HepG2 (cell line): ENCODE measurements around the gene LDAH. TPM values are rescaled to one million over a fixed set of nuclear protein-coding genes. Genes with fewer than 3 reads are reported as not detected.

ENCODE experiments used
- ATRX ChIP-seq: sonication (generic); formaldehyde crosslinking; IDR thresholded peaks from 2 replicates; pipeline ENCODE4 v1.4.0; 2020; ENCODE audit warnings: missing genetic modification reagents, borderline replicate concordance
- CBX5 ChIP-seq: sonication (generic); formaldehyde crosslinking; IDR thresholded peaks from 2 replicates; pipeline ENCODE4 v1.4.0; 2020; ENCODE audit warnings: missing genetic modification reagents, borderline replicate concordance
- FOXM1 ChIP-seq: sonication (generic); formaldehyde crosslinking; IDR thresholded peaks from 2 replicates; pipeline ENCODE4 v1.5.0; 2020; ENCODE audit warnings: missing genetic modification reagents
- MAFK ChIP-seq, 2 experiments: IDR thresholded peaks in 1 of 2; conservative IDR thresholded peaks in 1 of 2; 2 replicates each; pipeline ENCODE4 v1.6.1; 2011; ENCODE audit warnings: improper control_type of control experiment in 2 of 2, low read length in 2 of 2
- MXI1 ChIP-seq: IDR thresholded peaks from 3 replicates; pipeline ENCODE4 v1.6.1; 2012; ENCODE audit warnings: low read depth, low read length, inconsistent platforms, borderline replicate concordance
- NAIF1 ChIP-seq: sonication (generic); formaldehyde crosslinking; IDR thresholded peaks from 2 replicates; pipeline ENCODE4 v1.5.0; 2020; ENCODE audit warnings: mild to moderate bottlenecking, missing genetic modification reagents, borderline replicate concordance
- REL ChIP-seq: sonication (generic); formaldehyde crosslinking; conservative IDR thresholded peaks from 2 replicates; pipeline ENCODE4 v1.8.0; 2022; ENCODE audit warnings: mild to moderate bottlenecking, missing genetic modification reagents, moderate library complexity
- STAG1 ChIP-seq: sonication (generic); formaldehyde crosslinking; IDR thresholded peaks from 2 replicates; pipeline ENCODE4 v1.4.0; 2020; ENCODE audit warnings: missing genetic modification reagents
- TP53 ChIP-seq: sonication (generic); formaldehyde crosslinking; conservative IDR thresholded peaks from 2 replicates; pipeline ENCODE4 v1.4.0; 2020; ENCODE audit warnings: missing genetic modification reagents
- ZBTB20 ChIP-seq: sonication (generic); formaldehyde crosslinking; IDR thresholded peaks from 2 replicates; pipeline ENCODE4 v1.8.1; 2023; ENCODE audit warnings: missing genetic modification reagents, low read depth, mild to moderate bottlenecking, borderline replicate concordance
- ZNF354B ChIP-seq: sonication (generic); formaldehyde crosslinking; IDR thresholded peaks from 2 replicates; pipeline ENCODE4 v1.8.0; 2022; ENCODE audit warnings: mild to moderate bottlenecking, missing genetic modification reagents
- ZNF451 ChIP-seq: sonication (generic); formaldehyde crosslinking; IDR thresholded peaks from 2 replicates; pipeline ENCODE4 v1.5.0; 2020; ENCODE audit warnings: mild to moderate bottlenecking, missing genetic modification reagents
- ZNF747 ChIP-seq: sonication (generic); formaldehyde crosslinking; IDR thresholded peaks from 2 replicates; pipeline ENCODE4 v1.8.1; 2023; ENCODE audit warnings: missing genetic modification reagents, mild to moderate bottlenecking, borderline replicate concordance
- ZSCAN22 ChIP-seq: sonication (generic); formaldehyde crosslinking; IDR thresholded peaks from 2 replicates; pipeline ENCODE4 v1.4.0; 2020; ENCODE audit warnings: mild to moderate bottlenecking, missing genetic modification reagents
- polyA plus RNA-seq, 8 experiments: library from polyadenylated mRNA; depleted of rRNA in 3 of 8; stranded (reverse) in 7 of 8; unstranded in 1 of 8; fragments of >200 nt; fragmentation: Illumina TruSeq in 4 of 8; extraction: Trizol in 4 of 8; gene quantifications; 2 replicates each; pipeline versions ENCODE4 v1.2.1 to v1.2.3, GENCODE V29; 2011 to 2016; ENCODE audit warnings: low read depth in 4 of 8, missing spikeins in 1 of 8, mixed read lengths in 1 of 8; ENCODE audit not compliant: insufficient read depth in 1 of 8
- total RNA-seq, 5 experiments: library from RNA; depleted of rRNA; stranded (reverse); fragments of >200 nt; fragmentation: Illumina TruSeq; extraction: Trizol; gene quantifications; 2 replicates each; pipeline ENCODE4 v1.2.3, GENCODE V29; 2016; ENCODE audit warnings: low read depth in 1 of 5
- TF ChIP-seq, protein P1 (sequence below): sonication (generic); formaldehyde crosslinking; IDR thresholded peaks from 2 replicates; pipeline ENCODE4 v1.4.0; 2020; ENCODE audit warnings: missing genetic modification reagents
- TF ChIP-seq, protein P2 (sequence below): sonication (generic); formaldehyde crosslinking; IDR thresholded peaks from 2 replicates; pipeline ENCODE4 v1.5.1; 2020; ENCODE audit warnings: mild to moderate bottlenecking, missing genetic modification reagents, moderate library complexity
- TF ChIP-seq, protein P3 (sequence below): sonication (generic); IDR thresholded peaks from 2 replicates; pipeline ENCODE4 v1.6.1; 2016; ENCODE audit warnings: low read depth, borderline replicate concordance
- TF ChIP-seq, protein P4 (sequence below): sonication (generic); formaldehyde crosslinking; IDR thresholded peaks from 2 replicates; pipeline ENCODE4 v1.5.0; 2020; ENCODE audit warnings: missing genetic modification reagents
- TF ChIP-seq, protein P5 (sequence below): sonication (generic); formaldehyde crosslinking; IDR thresholded peaks from 2 replicates; pipeline ENCODE4 v1.5.1; 2020; ENCODE audit warnings: missing genetic modification reagents, mild to moderate bottlenecking, borderline replicate concordance

Gene LDAH
- total and polyA plus RNA-seq, 2 of the 13 experiments (the other 11 are each of a cell fraction or from before 2014, with no cell fraction given): 28.8 to 46.2 TPM

DNA sequence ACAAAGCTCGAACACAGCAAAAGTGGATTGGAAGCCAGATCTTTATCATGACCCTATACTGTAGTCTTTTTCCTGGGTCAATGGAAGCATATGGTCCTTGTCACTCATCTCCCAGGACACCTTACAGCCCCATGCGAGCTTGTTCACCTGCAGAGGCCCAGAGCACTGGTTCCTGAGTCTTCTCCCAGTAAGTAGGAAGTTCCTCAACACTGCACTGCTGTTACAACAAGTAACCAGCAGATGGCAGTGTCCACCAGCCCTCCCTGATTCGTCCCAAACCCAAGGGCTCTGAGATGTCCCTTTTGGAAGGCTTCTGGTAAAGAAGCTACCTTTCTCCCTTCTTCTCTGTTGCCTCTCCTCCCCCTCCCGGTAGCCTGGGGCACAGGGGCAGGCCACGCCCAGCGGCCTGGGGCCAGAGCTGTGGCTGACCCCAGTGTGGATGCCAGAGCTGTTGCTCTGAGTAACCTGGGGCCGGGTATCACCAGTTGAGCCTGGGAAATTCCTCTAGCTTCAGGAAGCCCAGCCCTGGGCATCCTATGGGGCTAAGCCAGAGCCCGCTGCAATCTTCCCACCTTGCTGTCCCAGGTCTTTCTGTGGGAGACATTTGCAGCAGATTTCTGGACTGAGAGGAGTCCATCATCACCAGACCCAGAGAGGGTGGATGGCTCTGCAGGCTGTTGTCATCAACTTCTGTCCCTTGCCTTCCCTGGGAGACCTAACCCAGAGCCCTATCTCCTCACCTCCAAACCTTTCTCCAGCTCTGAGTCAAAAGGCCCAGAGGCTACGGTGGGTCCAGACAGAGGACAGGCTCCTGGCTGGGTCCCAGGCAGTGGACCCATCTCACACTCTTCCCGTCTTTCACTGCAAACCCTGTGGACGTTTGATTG lies 161.2 kb downstream of the LDAH start (continued):
- TF ChIP-seq, protein P1, sequence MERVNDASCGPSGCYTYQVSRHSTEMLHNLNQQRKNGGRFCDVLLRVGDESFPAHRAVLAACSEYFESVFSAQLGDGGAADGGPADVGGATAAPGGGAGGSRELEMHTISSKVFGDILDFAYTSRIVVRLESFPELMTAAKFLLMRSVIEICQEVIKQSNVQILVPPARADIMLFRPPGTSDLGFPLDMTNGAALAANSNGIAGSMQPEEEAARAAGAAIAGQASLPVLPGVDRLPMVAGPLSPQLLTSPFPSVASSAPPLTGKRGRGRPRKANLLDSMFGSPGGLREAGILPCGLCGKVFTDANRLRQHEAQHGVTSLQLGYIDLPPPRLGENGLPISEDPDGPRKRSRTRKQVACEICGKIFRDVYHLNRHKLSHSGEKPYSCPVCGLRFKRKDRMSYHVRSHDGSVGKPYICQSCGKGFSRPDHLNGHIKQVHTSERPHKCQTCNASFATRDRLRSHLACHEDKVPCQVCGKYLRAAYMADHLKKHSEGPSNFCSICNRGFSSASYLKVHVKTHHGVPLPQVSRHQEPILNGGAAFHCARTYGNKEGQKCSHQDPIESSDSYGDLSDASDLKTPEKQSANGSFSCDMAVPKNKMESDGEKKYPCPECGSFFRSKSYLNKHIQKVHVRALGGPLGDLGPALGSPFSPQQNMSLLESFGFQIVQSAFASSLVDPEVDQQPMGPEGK (CRISPR knock-in tag): peak; percentile 44; the same call in 1 of the 2 replicates
- no peak for TF ChIP-seq ZNF747 (CRISPR knock-in tag)
- TF ChIP-seq FOXM1: no peak
- no peak for TF ChIP-seq ZNF354B (CRISPR knock-in tag)
- TF ChIP-seq ZSCAN22 (CRISPR knock-in tag): no peak
- peak; percentile 98 for TF ChIP-seq STAG1 (CRISPR knock-in tag)
- no peak for TF ChIP-seq MAFK (conservative IDR thresholded peaks at IDR 0.05 in 1 of 2, IDR thresholded peaks at IDR 0.05 in 1 of 2; ENCODE audit: low read length in 2 of 2)
- TF ChIP-seq MXI1: 0 out of 3 replicates have a peak, but pooled peaks have one; percentile 29
- no peak for TF ChIP-seq TP53
- TF ChIP-seq NAIF1 (CRISPR knock-in tag): no peak
- TF ChIP-seq, protein P2, sequence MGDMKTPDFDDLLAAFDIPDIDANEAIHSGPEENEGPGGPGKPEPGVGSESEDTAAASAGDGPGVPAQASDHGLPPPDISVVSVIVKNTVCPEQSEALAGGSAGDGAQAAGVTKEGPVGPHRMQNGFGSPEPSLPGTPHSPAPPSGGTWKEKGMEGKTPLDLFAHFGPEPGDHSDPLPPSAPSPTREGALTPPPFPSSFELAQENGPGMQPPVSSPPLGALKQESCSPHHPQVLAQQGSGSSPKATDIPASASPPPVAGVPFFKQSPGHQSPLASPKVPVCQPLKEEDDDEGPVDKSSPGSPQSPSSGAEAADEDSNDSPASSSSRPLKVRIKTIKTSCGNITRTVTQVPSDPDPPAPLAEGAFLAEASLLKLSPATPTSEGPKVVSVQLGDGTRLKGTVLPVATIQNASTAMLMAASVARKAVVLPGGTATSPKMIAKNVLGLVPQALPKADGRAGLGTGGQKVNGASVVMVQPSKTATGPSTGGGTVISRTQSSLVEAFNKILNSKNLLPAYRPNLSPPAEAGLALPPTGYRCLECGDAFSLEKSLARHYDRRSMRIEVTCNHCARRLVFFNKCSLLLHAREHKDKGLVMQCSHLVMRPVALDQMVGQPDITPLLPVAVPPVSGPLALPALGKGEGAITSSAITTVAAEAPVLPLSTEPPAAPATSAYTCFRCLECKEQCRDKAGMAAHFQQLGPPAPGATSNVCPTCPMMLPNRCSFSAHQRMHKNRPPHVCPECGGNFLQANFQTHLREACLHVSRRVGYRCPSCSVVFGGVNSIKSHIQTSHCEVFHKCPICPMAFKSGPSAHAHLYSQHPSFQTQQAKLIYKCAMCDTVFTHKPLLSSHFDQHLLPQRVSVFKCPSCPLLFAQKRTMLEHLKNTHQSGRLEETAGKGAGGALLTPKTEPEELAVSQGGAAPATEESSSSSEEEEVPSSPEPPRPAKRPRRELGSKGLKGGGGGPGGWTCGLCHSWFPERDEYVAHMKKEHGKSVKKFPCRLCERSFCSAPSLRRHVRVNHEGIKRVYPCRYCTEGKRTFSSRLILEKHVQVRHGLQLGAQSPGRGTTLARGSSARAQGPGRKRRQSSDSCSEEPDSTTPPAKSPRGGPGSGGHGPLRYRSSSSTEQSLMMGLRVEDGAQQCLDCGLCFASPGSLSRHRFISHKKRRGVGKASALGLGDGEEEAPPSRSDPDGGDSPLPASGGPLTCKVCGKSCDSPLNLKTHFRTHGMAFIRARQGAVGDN (CRISPR knock-in tag): peak; percentile 57; the same call in 1 of the 2 replicates
- TF ChIP-seq ZBTB20 (CRISPR knock-in tag): 0 out of 2 replicates have a peak, but pooled peaks have one; percentile 45
- no peak for TF ChIP-seq REL (CRISPR knock-in tag)
- no peak for TF ChIP-seq ATRX (CRISPR knock-in tag)
- TF ChIP-seq, protein P3, sequence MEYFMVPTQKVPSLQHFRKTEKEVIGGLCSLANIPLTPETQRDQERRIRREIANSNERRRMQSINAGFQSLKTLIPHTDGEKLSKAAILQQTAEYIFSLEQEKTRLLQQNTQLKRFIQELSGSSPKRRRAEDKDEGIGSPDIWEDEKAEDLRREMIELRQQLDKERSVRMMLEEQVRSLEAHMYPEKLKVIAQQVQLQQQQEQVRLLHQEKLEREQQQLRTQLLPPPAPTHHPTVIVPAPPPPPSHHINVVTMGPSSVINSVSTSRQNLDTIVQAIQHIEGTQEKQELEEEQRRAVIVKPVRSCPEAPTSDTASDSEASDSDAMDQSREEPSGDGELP: no peak
- TF ChIP-seq, protein P4, sequence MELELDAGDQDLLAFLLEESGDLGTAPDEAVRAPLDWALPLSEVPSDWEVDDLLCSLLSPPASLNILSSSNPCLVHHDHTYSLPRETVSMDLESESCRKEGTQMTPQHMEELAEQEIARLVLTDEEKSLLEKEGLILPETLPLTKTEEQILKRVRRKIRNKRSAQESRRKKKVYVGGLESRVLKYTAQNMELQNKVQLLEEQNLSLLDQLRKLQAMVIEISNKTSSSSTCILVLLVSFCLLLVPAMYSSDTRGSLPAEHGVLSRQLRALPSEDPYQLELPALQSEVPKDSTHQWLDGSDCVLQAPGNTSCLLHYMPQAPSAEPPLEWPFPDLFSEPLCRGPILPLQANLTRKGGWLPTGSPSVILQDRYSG: no peak
- TF ChIP-seq CBX5 (CRISPR knock-in tag): peak; percentile 76; the same call in 1 of the 2 replicates
- TF ChIP-seq, protein P5, sequence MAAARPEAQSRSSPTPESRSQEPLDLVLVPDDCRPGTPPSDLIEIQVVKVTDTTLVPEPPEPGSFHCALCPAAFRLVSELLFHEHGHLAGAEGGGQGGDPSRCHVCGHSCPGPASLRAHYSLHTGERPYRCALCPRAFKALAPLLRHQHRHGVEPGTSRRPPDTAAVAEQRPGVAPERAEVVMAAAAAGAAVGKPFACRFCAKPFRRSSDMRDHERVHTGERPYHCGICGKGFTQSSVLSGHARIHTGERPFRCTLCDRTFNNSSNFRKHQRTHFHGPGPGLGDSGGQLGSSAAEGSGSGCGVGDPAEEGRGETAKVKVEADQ (CRISPR knock-in tag): no peak
- TF ChIP-seq ZNF451 (CRISPR knock-in tag): no peak
